ENCODE results near the gene ARIH2.

DNA sequence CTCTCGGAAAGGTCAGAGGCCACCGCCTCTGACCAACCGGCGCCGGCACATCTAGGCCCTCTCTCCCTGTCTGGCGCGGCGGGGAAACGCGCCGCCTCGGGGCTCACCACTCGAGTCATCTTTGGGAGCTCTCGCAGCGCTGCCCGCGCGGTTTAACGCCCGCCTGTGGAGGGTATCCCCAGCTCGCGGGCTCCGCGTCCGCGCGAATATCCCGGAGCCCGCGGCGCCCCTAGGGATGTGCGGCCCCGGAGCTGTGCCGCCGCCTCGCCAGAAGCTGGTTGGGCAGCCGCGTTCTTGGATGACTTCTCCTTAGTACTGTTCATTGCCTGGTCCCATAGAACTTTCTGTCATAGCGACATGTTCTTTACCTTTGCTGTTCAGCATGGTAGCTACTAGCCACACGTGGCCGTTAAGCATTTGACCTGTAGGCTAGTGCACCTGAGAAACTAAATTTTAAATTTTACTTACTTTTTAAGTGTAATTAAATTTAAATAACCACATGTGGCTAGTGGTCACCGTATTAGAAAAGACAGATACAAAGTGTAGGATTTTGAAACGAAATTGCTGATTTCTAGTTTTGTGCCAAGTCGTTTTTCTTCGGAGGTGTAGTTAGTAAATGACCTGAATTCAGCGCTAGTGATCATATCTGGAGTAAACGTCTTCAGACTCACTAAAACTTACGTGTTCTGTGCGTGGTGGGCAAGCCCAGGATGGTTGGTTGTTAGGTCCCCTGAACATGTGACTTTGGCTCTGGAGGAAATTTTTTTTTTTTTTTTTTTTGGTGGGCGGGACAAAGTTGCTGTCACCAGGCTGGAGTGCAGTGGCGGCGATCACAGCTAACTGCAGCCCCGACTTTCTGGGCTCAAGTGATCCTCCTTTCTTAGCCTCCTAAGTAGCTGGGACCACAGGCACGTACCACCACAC is 835 bp downstream of the ARIH2 start:
- TF ChIP-seq POLR2A (IDR thresholded peaks at IDR 0.05) = no peak
- TF ChIP-seq, protein P1, sequence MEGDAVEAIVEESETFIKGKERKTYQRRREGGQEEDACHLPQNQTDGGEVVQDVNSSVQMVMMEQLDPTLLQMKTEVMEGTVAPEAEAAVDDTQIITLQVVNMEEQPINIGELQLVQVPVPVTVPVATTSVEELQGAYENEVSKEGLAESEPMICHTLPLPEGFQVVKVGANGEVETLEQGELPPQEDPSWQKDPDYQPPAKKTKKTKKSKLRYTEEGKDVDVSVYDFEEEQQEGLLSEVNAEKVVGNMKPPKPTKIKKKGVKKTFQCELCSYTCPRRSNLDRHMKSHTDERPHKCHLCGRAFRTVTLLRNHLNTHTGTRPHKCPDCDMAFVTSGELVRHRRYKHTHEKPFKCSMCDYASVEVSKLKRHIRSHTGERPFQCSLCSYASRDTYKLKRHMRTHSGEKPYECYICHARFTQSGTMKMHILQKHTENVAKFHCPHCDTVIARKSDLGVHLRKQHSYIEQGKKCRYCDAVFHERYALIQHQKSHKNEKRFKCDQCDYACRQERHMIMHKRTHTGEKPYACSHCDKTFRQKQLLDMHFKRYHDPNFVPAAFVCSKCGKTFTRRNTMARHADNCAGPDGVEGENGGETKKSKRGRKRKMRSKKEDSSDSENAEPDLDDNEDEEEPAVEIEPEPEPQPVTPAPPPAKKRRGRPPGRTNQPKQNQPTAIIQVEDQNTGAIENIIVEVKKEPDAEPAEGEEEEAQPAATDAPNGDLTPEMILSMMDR (IDR thresholded peaks at IDR 0.05) = no peak
